Tibial artery (tissue), 4 donors: Measurements from ENCODE around the gene ACTC1.

Experiments
- DNase-seq, 2 donors: peaks; one replicate each; pipeline ENCODE4 v3.0.0-alpha.2; 2019
- H3K27ac ChIP-seq, 2 donors: fragments of 200-600 bp; sonication (generic) in 1 of 2; 1 replicate in 1 of 2; 2 replicates in 1 of 2; pipeline ENCODE4 v1.5.1; 2018 to 2019; ENCODE audit warnings: mild to moderate bottlenecking in 1 of 2
- H3K27me3 ChIP-seq, 2 donors: fragments of 200-600 bp; sonication (generic) in 1 of 2; one replicate each; pipeline versions ENCODE4 v1.5.1 to v1.6.0; 2016 to 2019
- H3K36me3 ChIP-seq, 3 donors: fragments of 200-600 bp; sonication (generic) in 2 of 3; one replicate each; pipeline ENCODE4 v1.5.1; 2016 to 2019; ENCODE audit warnings: mild to moderate bottlenecking in 2 of 3
- H3K4me1 ChIP-seq, 4 donors: fragments of 200-600 bp; sonication (generic) in 2 of 4; 1 replicate in 3 of 4; 2 replicates in 1 of 4; pipeline ENCODE4 v1.5.1; 2016 to 2019
- H3K4me3 ChIP-seq, 2 donors: fragments of 200-600 bp; sonication (generic) in 1 of 2; 1 replicate in 1 of 2; 2 replicates in 1 of 2; pipeline ENCODE4 v1.5.1; 2018 to 2019; ENCODE audit warnings: mild to moderate bottlenecking in 2 of 2
- H3K9me3 ChIP-seq, 3 donors: fragments of 200-600 bp; sonication (generic) in 1 of 3; one replicate each; pipeline ENCODE4 v1.5.1; 2016 to 2019
- CTCF ChIP-seq, 2 experiments: fragments of 200-600 bp in 1 of 2; fragments of 450-650 bp in 1 of 2; IDR thresholded peaks; one replicate each; pipeline ENCODE4 v1.5.1; 2017 to 2019; ENCODE audit warnings: antibody characterized with exemption in 2 of 2, mild to moderate bottlenecking in 1 of 2, moderate library complexity in 1 of 2
- intact Hi-C: fragments of 100-400 bp; cut with DNase I; formaldehyde crosslinking; loops from one replicate; pipeline ENCODE4 v1.15.0; 2023; ENCODE audit warnings: low total_unique reads

The ACTC1 gene

GRCh38 chr15:34755419-34755773 is 40.0 kb downstream of the ACTC1 start:
- Histone ChIP-seq H3K36me3 (no peaks in the 10 kb centered on the region), H3K27ac (no peak overlapping the region), H3K4me1 (peaks cover 0 to 16% (median 8%) of the 10 kb centered on the region in 4 donors), H3K9me3 (no peaks in the 10 kb centered on the region), H3K27me3 (peaks cover 0 to 51% of the 10 kb centered on the region in 2 donors), H3K4me3 (no peak overlapping the region)
- intact Hi-C loops, result no loop called here
- no peak for TF ChIP-seq CTCF (IDR thresholded peaks at IDR 0.05)
- DNase-seq, result no peak

- Histone ChIP-seq H3K27ac (no peak within 1 kb of the TSS), H3K36me3 (no peaks in the 10 kb centered on the region), H3K27me3 (peaks cover 0 to 51% of the 10 kb centered on the region in 2 donors), H3K9me3 (no peaks in the 10 kb centered on the region), H3K4me3 (peak within 1 kb of the TSS; percentile 2 to 36), H3K4me1 (peaks cover 0 to 16% (median 8%) of the 10 kb centered on the region in 4 donors)
- intact Hi-C loops, result no loop called here
- no peak for TF ChIP-seq CTCF (IDR thresholded peaks at IDR 0.05)
- no peak for DNase-seq
Observed at GRCh38 chr15:34754674-34755418, 40.5 kb downstream of the ACTC1 start, which contains the start of gene GJD2. GJD2 (minus strand) TSS chr15:34754998; CDS start chr15:34754488, 510 bp downstream.

GRCh38 chr15:34754171-34754601 is 41.2 kb downstream of the ACTC1 start:
- no peak for TF ChIP-seq CTCF (IDR thresholded peaks at IDR 0.05)
- peaks cover 0 to 51% of the 10 kb centered on the region in 2 donors for H3K27me3 ChIP-seq
- DNase-seq, result no peak
- no peaks in the 10 kb centered on the region for H3K36me3 ChIP-seq
- peaks cover 0 to 16% (median 8%) of the 10 kb centered on the region in 4 donors for H3K4me1 ChIP-seq
- no peak overlapping the region for H3K27ac ChIP-seq
- no peaks in the 10 kb centered on the region for H3K9me3 ChIP-seq
- intact Hi-C loops, result no loop called here
- no peak overlapping the region for H3K4me3 ChIP-seq

- no peak for TF ChIP-seq CTCF (IDR thresholded peaks at IDR 0.05)
- Histone ChIP-seq H3K36me3 (no peaks in the 10 kb centered on the region), H3K4me3 (no peak overlapping the region), H3K4me1 (peaks cover 0 to 16% (median 8%) of the 10 kb centered on the region in 4 donors), H3K9me3 (no peaks in the 10 kb centered on the region), H3K27me3 (peaks cover 0 to 51% of the 10 kb centered on the region in 2 donors), H3K27ac (no peak overlapping the region)
- no peak for DNase-seq
- intact Hi-C loops, result loop anchor here (2.0 kb wide), 1 partner anchor 39 kb away; no protein-coding TSS in a partner anchor
Observed at GRCh38 chr15:34753236-34753894, 42.0 kb downstream of the ACTC1 start.

GRCh38 chr15:34749691-34750090 is 45.7 kb downstream of the ACTC1 start:
- TF ChIP-seq CTCF (IDR thresholded peaks at IDR 0.05), result no peak
- Histone ChIP-seq H3K36me3 (no peaks in the 10 kb centered on the region), H3K4me1 (peaks cover 0 to 9% (median 4%) of the 10 kb centered on the region in 4 donors), H3K4me3 (no peak overlapping the region), H3K27me3 (peaks cover 0 to 27% of the 10 kb centered on the region in 2 donors), H3K9me3 (no peaks in the 10 kb centered on the region), H3K27ac (no peak overlapping the region)
- DNase-seq, result no peak
- intact Hi-C loops, result no loop called here
